RWPE2 (cell line): ENCODE data around the gene MOB3C.

Experiments used
- ATAC-seq: fragments of 200-7000 bp; cut with Tn5 transposase; 3 replicates; pipeline ENCODE4 v1.9.1; 2021; ENCODE audit warnings: low read depth
- DNase-seq: peaks from one replicate; pipeline ENCODE4 v3.0.0-alpha.2; 2020; ENCODE audit warnings: low spot score
- H3K27ac ChIP-seq: fragments of 450-650 bp; 2 replicates; pipeline ENCODE4 v1.5.1; 2017; ENCODE audit warnings: mild to moderate bottlenecking; ENCODE audit not compliant: poor library complexity, severe bottlenecking
- H3K27me3 ChIP-seq: fragments of 250-450 bp; sonication (Bioruptor Pico); 2 replicates; pipeline ENCODE4 v1.5.1; 2021; ENCODE audit warnings: mild to moderate bottlenecking, moderate library complexity; ENCODE audit not compliant: insufficient read depth, poor library complexity, severe bottlenecking
- H3K36me3 ChIP-seq: fragments of 250-450 bp; sonication (Bioruptor Pico); 2 replicates; pipeline ENCODE4 v1.5.1; 2020; ENCODE audit warnings: low read depth, mild to moderate bottlenecking, moderate library complexity
- H3K4me1 ChIP-seq: fragments of 250-450 bp; sonication (Bioruptor Pico); 2 replicates; pipeline ENCODE4 v1.5.1; 2021; ENCODE audit warnings: mild to moderate bottlenecking, moderate library complexity; ENCODE audit not compliant: insufficient read depth, poor library complexity, severe bottlenecking
- H3K4me3 ChIP-seq: fragments of 250-450 bp; sonication (Bioruptor Pico); 2 replicates; pipeline ENCODE4 v1.5.1; 2021; ENCODE audit warnings: mild to moderate bottlenecking, moderate library complexity; ENCODE audit not compliant: severe bottlenecking
- H3K9me3 ChIP-seq: fragments of 250-450 bp; sonication (Bioruptor Pico); 2 replicates; pipeline ENCODE4 v1.5.1; 2021; ENCODE audit warnings: mild to moderate bottlenecking, moderate library complexity; ENCODE audit not compliant: severe bottlenecking
- TF ChIP-seq, protein P1 (sequence below): fragments of 450-650 bp; IDR thresholded peaks from one replicate; pipeline ENCODE4 v1.5.1; 2017; ENCODE audit warnings: mild to moderate bottlenecking, moderate library complexity; ENCODE audit not compliant: poor library complexity, severe bottlenecking

MOB3C gene

DNA sequence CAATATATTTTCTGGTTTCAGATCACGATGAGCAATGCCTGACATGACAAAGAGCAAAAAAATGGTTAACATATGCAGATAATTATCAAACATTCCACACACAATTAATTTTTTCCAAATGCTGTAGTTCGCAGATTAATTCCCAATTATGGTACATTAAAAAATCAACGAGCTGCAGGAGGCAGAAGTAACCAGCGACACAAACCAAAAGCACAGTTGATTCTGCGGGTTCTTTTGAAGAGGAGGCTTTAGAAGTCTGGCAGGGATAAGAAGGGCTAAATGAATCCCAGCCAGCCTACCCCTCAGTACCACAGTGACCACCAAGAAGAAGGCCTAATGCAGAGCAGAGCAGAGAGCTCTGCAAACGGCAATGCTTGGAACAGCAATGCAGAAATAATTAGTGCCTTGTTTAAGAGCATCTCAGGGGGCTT, 48.1 kb downstream of the MOB3C start:
- DNase-seq (no peak), ATAC-seq (no peak)
- H3K27me3 ChIP-seq, result no peaks in the 10 kb centered on the region
- H3K27ac ChIP-seq, result no peak overlapping the region
- H3K4me3 ChIP-seq, result no peak overlapping the region
- TF ChIP-seq, protein P1, sequence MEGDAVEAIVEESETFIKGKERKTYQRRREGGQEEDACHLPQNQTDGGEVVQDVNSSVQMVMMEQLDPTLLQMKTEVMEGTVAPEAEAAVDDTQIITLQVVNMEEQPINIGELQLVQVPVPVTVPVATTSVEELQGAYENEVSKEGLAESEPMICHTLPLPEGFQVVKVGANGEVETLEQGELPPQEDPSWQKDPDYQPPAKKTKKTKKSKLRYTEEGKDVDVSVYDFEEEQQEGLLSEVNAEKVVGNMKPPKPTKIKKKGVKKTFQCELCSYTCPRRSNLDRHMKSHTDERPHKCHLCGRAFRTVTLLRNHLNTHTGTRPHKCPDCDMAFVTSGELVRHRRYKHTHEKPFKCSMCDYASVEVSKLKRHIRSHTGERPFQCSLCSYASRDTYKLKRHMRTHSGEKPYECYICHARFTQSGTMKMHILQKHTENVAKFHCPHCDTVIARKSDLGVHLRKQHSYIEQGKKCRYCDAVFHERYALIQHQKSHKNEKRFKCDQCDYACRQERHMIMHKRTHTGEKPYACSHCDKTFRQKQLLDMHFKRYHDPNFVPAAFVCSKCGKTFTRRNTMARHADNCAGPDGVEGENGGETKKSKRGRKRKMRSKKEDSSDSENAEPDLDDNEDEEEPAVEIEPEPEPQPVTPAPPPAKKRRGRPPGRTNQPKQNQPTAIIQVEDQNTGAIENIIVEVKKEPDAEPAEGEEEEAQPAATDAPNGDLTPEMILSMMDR, result no peak
- no peaks in the 10 kb centered on the region for H3K9me3 ChIP-seq
- no peaks in the 10 kb centered on the region for H3K4me1 ChIP-seq
- no peaks in the 10 kb centered on the region; the same call in none of the 2 replicates for H3K36me3 ChIP-seq

DNA sequence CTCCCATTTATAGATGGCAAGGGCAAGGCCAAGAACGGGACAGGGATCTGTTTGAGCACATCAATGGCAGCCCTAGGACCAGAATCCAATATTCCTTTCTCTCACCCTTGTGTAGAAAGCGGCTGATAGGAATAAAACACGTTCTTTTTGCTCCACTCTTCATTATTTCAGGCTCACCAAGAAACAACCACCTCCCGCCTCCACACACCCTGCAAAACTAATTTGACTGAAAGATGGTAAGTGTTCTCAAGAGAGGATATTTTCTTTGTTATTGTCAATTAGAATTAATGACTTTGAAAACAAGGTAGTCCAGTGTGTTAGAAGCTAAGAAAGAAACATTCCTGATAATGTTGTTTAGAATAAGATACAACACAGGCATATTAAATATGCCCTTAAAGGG, 53.3 kb downstream of the MOB3C start:
- no peaks in the 10 kb centered on the region; the same call in 1 of the 2 replicates for H3K36me3 ChIP-seq
- no peak overlapping the region for H3K4me3 ChIP-seq
- TF ChIP-seq, protein P1, result no peak
- H3K27ac ChIP-seq, result no peak overlapping the region
- H3K27me3 ChIP-seq, result no peaks in the 10 kb centered on the region
- no peaks in the 10 kb centered on the region for H3K9me3 ChIP-seq
- no peak for DNase-seq
- no peak for ATAC-seq
- H3K4me1 ChIP-seq, result no peaks in the 10 kb centered on the region

DNA sequence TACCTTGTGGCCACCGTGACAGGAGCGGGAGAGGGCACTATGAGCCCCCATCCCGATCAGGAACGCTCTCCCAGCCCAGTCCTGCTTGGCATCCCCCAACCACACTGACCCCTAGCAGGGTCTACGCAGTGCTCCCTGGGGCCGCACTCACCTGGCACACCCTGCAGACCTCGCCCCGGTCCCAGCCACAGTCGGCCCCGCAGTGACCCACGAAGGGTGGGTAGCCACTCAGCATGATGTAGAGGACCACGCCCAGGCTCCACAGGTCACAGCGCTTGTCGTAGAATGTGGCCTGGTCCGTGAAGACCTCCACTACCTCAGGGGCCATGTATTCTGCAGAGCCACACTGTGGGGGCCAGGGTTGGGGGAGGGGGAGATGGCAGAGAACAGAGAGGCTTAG, 54.1 kb downstream of the MOB3C start:
- TF ChIP-seq, protein P1, result no peak
- DNase-seq, result no peak
- no peak for ATAC-seq
- no peak overlapping the region for H3K27ac ChIP-seq
- H3K4me1 ChIP-seq, result no peaks in the 10 kb centered on the region
- H3K36me3 ChIP-seq, result no peaks in the 10 kb centered on the region; the same call in 1 of the 2 replicates
- H3K27me3 ChIP-seq, result no peaks in the 10 kb centered on the region
- no peaks in the 10 kb centered on the region for H3K9me3 ChIP-seq
- no peak overlapping the region for H3K4me3 ChIP-seq

DNA sequence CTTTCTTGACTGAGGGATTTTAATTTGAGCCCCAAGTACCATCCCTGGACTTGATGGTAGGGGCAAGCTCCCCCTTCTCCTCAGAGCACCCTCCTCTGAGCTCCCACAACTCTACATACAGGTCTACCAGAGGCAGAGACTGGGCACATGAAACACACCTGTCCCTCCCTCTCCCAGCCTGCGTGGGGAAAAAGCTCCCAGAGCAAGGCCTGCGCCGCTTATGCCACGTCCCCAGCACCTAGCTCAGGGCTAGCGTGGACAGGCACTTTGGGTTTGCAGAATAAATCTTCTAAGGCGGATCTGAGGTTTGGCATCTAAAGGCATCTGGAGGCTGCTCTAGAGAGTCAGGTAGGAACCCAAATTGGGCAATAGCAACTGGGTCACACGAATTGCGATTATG, 57.6 kb downstream of the MOB3C start:
- TF ChIP-seq, protein P1, result no peak
- Histone ChIP-seq H3K36me3 (no peaks in the 10 kb centered on the region; the same call in 1 of the 2 replicates), H3K9me3 (no peaks in the 10 kb centered on the region), H3K4me1 (no peaks in the 10 kb centered on the region), H3K27me3 (no peaks in the 10 kb centered on the region), H3K4me3 (no peak overlapping the region), H3K27ac (no peak overlapping the region)
- DNase-seq (no peak), ATAC-seq (no peak)

DNA sequence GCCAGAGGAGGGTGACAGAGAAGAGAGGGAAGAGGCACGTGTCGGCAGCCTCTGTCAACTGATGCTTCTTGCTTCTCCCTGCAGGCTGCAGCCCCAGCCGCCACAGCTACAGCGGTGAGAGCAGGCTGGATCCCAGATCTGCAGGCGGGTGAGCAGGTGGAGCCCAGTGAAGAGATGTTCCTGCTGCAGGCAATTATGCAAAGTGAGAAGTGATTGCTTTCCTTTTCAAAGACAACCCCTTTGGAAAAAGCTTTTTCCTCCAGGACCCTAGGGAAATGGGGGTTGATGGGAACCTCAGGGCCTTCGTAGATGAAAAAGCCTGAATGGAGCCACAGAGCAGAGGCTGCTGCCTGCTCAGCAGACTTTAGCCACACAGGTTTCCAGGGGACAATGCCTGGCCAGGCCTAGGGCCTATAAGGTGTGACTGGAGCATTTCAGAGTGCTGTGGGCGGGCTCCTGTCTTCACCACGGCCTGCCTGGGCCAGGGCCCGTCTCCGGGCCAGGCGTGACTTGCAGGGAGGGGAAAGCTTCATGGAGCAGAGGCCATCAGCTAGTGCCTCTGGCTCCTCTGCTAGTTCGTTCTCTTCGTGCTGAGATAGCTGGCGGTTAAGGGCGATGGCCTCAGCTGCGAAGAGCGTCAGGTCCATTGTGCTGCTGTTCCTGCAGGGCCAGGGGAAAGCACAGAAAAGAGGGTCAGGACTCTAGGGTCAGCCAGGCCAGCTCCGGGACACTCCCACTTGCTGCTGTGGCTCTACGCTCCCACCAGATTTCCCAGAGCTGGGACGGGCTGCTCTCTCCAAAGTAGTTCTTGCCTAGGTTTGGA, 58.3 kb downstream of the MOB3C start:
- Histone ChIP-seq H3K27ac (no peak overlapping the region), H3K36me3 (no peaks in the 10 kb centered on the region; the same call in 1 of the 2 replicates), H3K9me3 (no peaks in the 10 kb centered on the region), H3K27me3 (no peaks in the 10 kb centered on the region), H3K4me1 (no peaks in the 10 kb centered on the region), H3K4me3 (no peak overlapping the region)
- ATAC-seq (no peak), DNase-seq (no peak)
- TF ChIP-seq, protein P1, result no peak
